SU-DHL-6 (cell line): ENCODE results near the gene GALNT10.

Source experiments
- CTCF ChIP-seq: fragments of 200-600 bp; sonication (generic); IDR thresholded peaks from one replicate; pipeline ENCODE4 v1.5.1; 2017; ENCODE audit warnings: antibody characterized with exemption, mild to moderate bottlenecking, low read length, moderate library complexity; ENCODE audit not compliant: insufficient read depth, poor library complexity, severe bottlenecking
- EZH2phosphoT487 ChIP-seq: fragments of 200-600 bp; sonication (generic), shearing (Covaris generic); conservative IDR thresholded peaks from 2 replicates; pipeline ENCODE4 v1.6.1; 2018; ENCODE audit warnings: mild to moderate bottlenecking, antibody characterized with exemption, low read length, moderate library complexity, mixed read lengths

DNA sequence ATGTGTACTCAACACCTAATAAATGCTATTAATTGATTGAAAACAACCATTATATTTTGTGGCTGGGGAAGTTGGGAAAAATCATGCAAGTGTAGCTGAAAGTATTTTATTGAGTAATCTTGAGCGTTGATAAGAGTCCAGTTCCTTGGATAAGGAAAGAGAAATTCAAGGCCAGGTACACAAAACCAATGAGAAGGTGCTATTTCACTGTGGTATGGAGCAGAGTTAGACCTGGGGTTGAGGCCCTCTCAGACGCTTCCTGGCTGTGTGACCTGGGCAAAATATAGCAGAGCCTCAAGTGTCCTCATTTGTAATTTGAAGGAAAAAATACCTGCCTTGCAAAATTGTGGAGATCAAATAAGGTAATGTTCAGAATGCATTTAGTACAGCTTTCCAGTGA is 50.1 kb downstream of the GALNT10 start:
- no peak for TF ChIP-seq CTCF
- no peak for TF ChIP-seq EZH2phosphoT487
